ENCODE results near the gene CCR2.

DNA sequence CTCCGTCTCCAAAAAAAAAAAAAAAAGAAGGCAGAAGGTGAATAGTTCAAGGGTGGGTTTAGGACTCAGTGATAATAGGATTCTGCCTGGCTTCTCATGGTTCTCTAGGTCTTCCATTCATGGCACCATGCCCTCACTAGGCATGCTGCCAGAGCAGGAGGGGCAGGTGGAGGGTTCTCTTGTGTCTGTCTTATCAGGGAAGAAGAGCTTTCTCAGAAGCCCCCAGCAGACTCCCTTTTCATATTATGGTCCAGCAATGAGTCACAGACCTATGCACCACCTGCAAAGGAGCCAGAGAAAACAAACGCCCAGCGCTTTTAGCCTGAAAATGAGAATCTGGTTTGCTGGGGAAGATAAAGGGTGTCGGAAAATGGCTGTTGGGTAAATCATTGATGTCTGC is 3.0 kb downstream of the CCR2 start:
- TF ChIP-seq, protein P1, sequence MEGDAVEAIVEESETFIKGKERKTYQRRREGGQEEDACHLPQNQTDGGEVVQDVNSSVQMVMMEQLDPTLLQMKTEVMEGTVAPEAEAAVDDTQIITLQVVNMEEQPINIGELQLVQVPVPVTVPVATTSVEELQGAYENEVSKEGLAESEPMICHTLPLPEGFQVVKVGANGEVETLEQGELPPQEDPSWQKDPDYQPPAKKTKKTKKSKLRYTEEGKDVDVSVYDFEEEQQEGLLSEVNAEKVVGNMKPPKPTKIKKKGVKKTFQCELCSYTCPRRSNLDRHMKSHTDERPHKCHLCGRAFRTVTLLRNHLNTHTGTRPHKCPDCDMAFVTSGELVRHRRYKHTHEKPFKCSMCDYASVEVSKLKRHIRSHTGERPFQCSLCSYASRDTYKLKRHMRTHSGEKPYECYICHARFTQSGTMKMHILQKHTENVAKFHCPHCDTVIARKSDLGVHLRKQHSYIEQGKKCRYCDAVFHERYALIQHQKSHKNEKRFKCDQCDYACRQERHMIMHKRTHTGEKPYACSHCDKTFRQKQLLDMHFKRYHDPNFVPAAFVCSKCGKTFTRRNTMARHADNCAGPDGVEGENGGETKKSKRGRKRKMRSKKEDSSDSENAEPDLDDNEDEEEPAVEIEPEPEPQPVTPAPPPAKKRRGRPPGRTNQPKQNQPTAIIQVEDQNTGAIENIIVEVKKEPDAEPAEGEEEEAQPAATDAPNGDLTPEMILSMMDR (IDR thresholded peaks at IDR 0.05), result no peak
- no peak for TF ChIP-seq CHD2 (IDR thresholded peaks at IDR 0.05; ENCODE audit: low read length, partially characterized antibody)
